Transverse colon (tissue), 3 donors: ENCODE results near the gene MIDN.

Source experiments
- EP300 ChIP-seq: sonication (generic); formaldehyde crosslinking; IDR thresholded peaks from one replicate; pipeline ENCODE4 v1.6.1; 2017; ENCODE audit warnings: antibody characterized with exemption, low read depth
- TF ChIP-seq, protein P1 (sequence below), 5 experiments: fragments of 200-600 bp in 3 of 5; fragments of 450-650 bp in 2 of 5; sonication (generic) in 3 of 5; IDR thresholded peaks; 1 replicate in 2 of 5; 2 replicates in 3 of 5; pipeline ENCODE4 v1.5.1; 2016 to 2017; ENCODE audit warnings: antibody characterized with exemption in 5 of 5, inconsistent platforms in 3 of 5, mild to moderate bottlenecking in 2 of 5, moderate library complexity in 1 of 5

DNA sequence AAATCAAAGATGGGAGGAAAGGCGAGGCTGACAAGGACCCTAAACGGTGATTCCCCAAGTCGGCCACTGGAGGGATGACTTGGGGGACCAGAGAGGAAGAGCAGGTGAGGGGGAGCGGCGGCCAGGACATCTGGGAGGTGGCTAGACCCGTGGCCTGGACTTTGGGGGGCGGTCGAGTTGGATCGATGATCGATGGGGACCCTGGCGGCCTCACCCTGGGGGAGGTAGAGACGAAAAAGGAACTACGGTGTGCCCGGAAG is 13.1 kb downstream of the MIDN start:
- TF ChIP-seq, protein P1, sequence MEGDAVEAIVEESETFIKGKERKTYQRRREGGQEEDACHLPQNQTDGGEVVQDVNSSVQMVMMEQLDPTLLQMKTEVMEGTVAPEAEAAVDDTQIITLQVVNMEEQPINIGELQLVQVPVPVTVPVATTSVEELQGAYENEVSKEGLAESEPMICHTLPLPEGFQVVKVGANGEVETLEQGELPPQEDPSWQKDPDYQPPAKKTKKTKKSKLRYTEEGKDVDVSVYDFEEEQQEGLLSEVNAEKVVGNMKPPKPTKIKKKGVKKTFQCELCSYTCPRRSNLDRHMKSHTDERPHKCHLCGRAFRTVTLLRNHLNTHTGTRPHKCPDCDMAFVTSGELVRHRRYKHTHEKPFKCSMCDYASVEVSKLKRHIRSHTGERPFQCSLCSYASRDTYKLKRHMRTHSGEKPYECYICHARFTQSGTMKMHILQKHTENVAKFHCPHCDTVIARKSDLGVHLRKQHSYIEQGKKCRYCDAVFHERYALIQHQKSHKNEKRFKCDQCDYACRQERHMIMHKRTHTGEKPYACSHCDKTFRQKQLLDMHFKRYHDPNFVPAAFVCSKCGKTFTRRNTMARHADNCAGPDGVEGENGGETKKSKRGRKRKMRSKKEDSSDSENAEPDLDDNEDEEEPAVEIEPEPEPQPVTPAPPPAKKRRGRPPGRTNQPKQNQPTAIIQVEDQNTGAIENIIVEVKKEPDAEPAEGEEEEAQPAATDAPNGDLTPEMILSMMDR (IDR thresholded peaks at IDR 0.05) = peak in 3 of 5 experiments; percentile 26 to 65 (median 54)
- TF ChIP-seq EP300 = no peak
